ENCODE measurements around the gene RABAC1. TPM values are rescaled to one million over a fixed set of nuclear protein-coding genes. Genes with fewer than 3 reads are reported as not detected.

Gene RABAC1
- 300 and 373 TPM in 2 replicates for total RNA-seq

GRCh38 chr19:41959056-41960053 is at the start of gene RABAC1:
TSS of gene RABAC1 (minus strand) at chr19:41959321. CDS start at chr19:41959292, 29 bp downstream.

GRCh38 chr19:41993612-41994483 is 34.7 kb upstream of the RABAC1 start, which contains the start of gene ATP1A3:
TSS of gene ATP1A3 (minus strand) at chr19:41994230. CDS start at chr19:41994076, 154 bp downstream.

GRCh38 chr19:41928221-41928683 is 30.9 kb downstream of the RABAC1 start, which contains the start of gene ERFL:
TSS of gene ERFL (minus strand) at chr19:41928449. CDS start at chr19:41912919, 15,530 bp downstream.

Other genes starting within 250 kb of the RABAC1 start
- gene CEACAM6, start 203.8 kb downstream of the RABAC1 start, total RNA-seq: not detected in 2 replicates
- not detected in 2 replicates for gene CEACAM3, start 162.7 kb downstream of the RABAC1 start, total RNA-seq
- not detected in 2 replicates for gene LYPD4, start 114.6 kb downstream of the RABAC1 start, total RNA-seq
- gene DMRTC2, start 114.3 kb downstream of the RABAC1 start, total RNA-seq: not detected in 2 replicates
- 929 and 2,881 TPM in 2 replicates for gene RPS19, start 99.1 kb downstream of the RABAC1 start, total RNA-seq
- 0.35 TPM in 1 of 2 replicates, not detected in the other for gene CD79A, start 82.0 kb downstream of the RABAC1 start, total RNA-seq
- gene ARHGEF1, start 76.1 kb downstream of the RABAC1 start, total RNA-seq: 63.7 and 69.3 TPM in 2 replicates
- gene ERFL, start 30.9 kb downstream of the RABAC1 start, total RNA-seq: not detected in 2 replicates
- gene ATP1A3, start 34.9 kb upstream of the RABAC1 start, total RNA-seq: 0.29 and 0.89 TPM in 2 replicates
- gene GRIK5, start 110.9 kb upstream of the RABAC1 start, total RNA-seq: not detected in 2 replicates
- 10.6 and 10.7 TPM in 2 replicates for gene ZNF574, start 116.8 kb upstream of the RABAC1 start, total RNA-seq
- under 0.01 and 0.18 TPM in 2 replicates for gene POU2F2, start 173.1 kb upstream of the RABAC1 start, total RNA-seq